ENCODE results near the gene HADHB.

- TF ChIP-seq POLR2A (IDR thresholded peaks at IDR 0.05; ENCODE audit: low read depth, low read length), result no peak
- TF ChIP-seq POLR2AphosphoS5 (IDR thresholded peaks at IDR 0.05; ENCODE audit: low read depth, low read length), result no peak
- TF ChIP-seq PAX5 (IDR thresholded peaks at IDR 0.05; ENCODE audit: insufficient read depth, low read length, severe bottlenecking), result no peak
- TF ChIP-seq TAF1 (IDR thresholded peaks at IDR 0.05; ENCODE audit: low read depth, low read length), result no peak
- no peak for TF ChIP-seq POU2F2 (IDR thresholded peaks at IDR 0.05; ENCODE audit: low read depth, low read length)
- TF ChIP-seq SPI1 (IDR thresholded peaks at IDR 0.05; ENCODE audit: low read depth, low read length), result no peak
These were observed 54.8 kb downstream of the HADHB start for GRCh38 chr2:26299471-26300101.

Data from GM12891 (cell line).